ENCODE measurements around the gene USP14.

DNA sequence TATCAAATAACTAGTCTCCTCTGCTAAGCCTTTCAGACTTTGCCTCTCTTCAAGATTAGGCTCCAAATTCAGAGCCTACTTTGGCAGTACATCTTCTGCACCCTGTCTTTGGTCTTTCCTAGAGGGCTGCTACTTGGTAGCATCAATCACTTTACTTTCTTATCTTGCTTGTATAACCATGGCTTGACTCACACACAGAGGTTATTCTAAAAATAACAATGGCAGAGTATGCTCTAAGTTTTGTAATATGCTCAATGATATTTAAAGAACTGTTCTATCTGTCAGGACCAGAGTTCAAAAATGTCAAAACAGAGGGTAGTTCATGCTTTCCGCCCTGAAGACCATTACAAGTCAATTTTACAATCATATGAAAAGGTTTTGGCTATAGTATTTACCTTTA lies 81.8 kb downstream of the USP14 start:
- TF ChIP-seq, protein P1, sequence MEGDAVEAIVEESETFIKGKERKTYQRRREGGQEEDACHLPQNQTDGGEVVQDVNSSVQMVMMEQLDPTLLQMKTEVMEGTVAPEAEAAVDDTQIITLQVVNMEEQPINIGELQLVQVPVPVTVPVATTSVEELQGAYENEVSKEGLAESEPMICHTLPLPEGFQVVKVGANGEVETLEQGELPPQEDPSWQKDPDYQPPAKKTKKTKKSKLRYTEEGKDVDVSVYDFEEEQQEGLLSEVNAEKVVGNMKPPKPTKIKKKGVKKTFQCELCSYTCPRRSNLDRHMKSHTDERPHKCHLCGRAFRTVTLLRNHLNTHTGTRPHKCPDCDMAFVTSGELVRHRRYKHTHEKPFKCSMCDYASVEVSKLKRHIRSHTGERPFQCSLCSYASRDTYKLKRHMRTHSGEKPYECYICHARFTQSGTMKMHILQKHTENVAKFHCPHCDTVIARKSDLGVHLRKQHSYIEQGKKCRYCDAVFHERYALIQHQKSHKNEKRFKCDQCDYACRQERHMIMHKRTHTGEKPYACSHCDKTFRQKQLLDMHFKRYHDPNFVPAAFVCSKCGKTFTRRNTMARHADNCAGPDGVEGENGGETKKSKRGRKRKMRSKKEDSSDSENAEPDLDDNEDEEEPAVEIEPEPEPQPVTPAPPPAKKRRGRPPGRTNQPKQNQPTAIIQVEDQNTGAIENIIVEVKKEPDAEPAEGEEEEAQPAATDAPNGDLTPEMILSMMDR (IDR thresholded peaks at IDR 0.05), result no peak
- no peak for TF ChIP-seq POLR2A (IDR thresholded peaks at IDR 0.05)
